NT2/D1 (cell line): ENCODE measurements around the gene RC3H1.

Experiments
- YY1 ChIP-seq: IDR thresholded peaks from 2 replicates; pipeline ENCODE4 v1.6.1; 2011; ENCODE audit not compliant: insufficient read length, insufficient read depth
- ZNF274 ChIP-seq: IDR thresholded peaks from 2 replicates; pipeline ENCODE4 v1.6.1; 2011; ENCODE audit warnings: mild to moderate bottlenecking, low read depth, low read length

DNA sequence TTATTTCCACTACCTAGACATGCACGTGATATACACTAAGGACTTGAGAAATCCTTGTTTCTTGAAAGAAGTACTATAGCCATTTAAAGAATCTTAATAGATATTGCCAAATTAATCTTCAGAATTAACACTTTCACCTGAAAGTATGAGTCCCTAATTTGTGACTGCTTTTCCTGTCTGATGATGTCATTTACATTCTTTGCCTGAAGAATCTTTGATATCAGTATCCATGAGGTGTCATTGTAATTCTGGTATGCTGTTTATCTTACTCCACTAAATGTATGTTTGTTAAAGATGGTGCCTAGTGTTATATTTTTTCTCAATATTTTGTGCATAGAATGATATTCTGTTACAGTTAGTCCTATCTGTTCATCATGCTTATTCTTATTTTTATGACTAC lies 48.5 kb upstream of the RC3H1 start:
- TF ChIP-seq YY1, result no peak
- no peak for TF ChIP-seq ZNF274
